ENCODE measurements around the gene LRRC28.
"Not testable (repeated sequence)": the region's sequence is repeated elsewhere in the genome, so short reads cannot be mapped to it uniquely, and the experiment has no call there.

The LRRC28 gene

GRCh38 chr15:99250857-99251841, at the start of gene LRRC28:
TSS of gene LRRC28 (plus strand) at chr15:99251481. CDS start at chr15:99255958, 4,477 bp downstream.
- peak; percentile 97 for DNase-seq

GRCh38 chr15:99202176-99202552, 49.1 kb upstream of the LRRC28 start:
- DNase-seq, result no peak

- DNase-seq, result no peak
These were observed 43.6 kb upstream of the LRRC28 start for GRCh38 chr15:99207672-99208071.

- DNase-seq, result no peak
These were observed 42.0 kb upstream of the LRRC28 start for GRCh38 chr15:99209326-99209725.

- no peak for DNase-seq
These were observed 40.9 kb upstream of the LRRC28 start for GRCh38 chr15:99210334-99210733.

- DNase-seq, result no peak
These were observed 39.4 kb upstream of the LRRC28 start for GRCh38 chr15:99211926-99212325.

DNA sequence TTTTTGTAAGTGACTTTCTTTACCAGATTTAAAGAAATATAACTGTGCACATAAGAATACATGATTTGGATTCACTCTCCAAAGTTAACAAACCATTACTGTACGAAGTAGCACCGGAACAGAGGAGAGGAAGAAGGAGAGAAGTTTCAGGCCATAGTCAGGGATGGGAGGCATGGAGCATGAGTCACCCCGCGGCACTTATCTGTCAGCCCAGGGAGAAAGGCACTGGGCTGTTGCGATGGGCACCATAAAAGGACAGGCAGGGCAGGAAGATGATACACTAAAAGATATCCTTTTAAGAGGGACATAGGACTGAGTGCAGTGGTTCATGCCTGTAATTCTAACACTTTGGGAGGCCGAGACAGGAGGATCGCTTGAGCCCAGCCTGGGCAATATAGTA, 38.9 kb upstream of the LRRC28 start:
- no peak for DNase-seq

GRCh38 chr15:99213187-99213811, 38.0 kb upstream of the LRRC28 start:
- DNase-seq, result peak; percentile 77

DNA sequence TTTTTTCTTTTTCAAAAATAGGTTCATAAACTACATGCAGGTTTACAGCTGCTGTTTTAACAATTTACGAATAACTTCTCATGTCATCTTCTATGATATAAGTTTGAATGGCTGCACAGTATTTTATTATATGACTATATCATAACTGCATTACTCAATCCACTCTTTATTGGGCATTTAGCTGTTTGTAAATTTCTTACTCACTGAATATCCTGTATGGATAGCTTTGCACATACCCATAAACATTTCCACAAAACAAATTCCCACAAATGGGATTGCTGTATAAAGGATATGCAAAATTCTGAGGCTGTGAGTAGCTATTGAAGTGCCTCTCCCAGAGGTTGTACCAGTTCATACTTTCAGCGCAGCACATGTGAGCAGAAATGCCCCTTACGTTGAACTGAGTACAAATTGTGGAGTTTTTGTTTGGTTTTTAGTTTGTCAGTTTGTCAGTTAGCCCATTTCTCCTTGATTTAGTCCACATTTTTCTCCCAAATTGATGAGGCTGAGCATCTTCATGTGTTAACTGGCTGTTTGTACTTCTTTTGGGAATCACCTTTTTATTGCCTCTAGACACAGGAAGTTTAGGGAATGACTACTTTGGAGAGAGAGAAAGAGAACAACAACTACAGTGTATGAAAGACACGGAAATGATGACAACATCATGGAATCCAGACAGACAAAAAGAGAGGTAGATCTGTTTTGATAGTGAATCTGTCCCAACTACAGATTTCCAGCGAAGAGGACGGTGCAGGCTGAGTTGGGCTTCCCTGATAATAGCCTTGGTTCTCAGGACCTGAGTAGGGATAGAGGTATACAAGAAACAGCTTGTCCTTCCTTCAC, 26.7 kb upstream of the LRRC28 start:
- no peak for DNase-seq

DNA sequence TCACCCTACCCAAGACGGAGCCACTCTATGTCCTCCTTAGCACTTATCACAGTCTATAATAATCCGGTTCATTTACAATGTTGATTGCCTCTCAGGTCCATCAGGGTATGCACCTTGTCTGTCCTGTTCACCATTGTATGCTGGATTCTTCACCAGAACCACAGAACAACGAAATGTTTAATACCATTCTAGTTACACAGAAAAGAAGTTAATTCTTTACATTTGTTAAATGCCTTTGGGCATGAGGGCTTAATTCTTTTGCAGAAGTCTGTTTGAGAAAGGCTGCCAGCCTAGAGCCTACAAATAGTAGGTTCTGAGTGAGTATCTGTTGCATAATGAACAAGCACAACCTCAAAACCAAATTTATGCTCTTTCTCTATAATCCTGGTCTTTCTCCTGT, 24.5 kb upstream of the LRRC28 start:
- no peak for DNase-seq

GRCh38 chr15:99228120-99228770, 23.0 kb upstream of the LRRC28 start:
- DNase-seq, result no peak

- no peak for DNase-seq
These were observed 20.4 kb upstream of the LRRC28 start for GRCh38 chr15:99230867-99231266.

DNA sequence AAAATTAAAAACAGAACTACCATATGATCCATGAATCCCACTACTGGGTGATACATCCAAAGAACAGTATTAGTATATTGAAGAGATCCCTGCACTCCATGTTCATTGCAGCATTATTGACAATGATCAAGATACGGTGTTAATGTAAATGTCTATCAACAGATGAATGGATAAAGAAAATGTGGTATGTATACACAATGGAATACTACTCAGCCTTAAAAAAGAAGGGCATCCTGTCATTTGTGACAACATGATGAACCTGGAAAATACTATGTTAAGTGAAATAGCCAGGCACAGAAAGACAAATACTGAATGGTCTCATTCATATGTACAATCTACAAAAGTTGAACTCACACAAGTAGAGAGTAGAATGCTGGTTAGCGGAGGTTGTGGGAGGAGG, 18.5 kb upstream of the LRRC28 start:
- DNase-seq, result no peak

- DNase-seq, result not testable (repeated sequence)
These were observed 17.1 kb upstream of the LRRC28 start for GRCh38 chr15:99234160-99234559.

DNA sequence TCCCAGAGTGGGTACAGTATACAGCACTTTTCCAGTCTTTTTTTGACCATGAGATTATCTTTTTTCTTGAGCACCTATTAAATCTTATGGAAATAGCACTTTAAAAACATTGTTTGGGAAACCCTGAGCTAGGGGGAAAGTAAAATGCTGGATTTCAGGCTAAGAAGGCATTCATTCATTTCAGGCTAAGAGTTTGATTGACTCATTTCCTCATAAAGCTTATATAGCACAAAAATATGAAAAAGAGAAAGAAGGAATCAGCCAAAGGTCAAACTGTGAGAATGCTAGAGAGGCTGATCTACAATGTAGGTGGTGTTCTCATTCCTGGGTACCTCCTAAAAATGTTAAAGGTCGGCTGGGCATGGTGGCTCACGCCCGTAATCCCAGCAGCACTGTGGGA, 12.4 kb upstream of the LRRC28 start:
- DNase-seq, result no peak

- DNase-seq, result no peak
These were observed 11.6 kb upstream of the LRRC28 start for GRCh38 chr15:99239545-99240198.

GRCh38 chr15:99241752-99242151, 9.5 kb upstream of the LRRC28 start:
- DNase-seq, result no peak

- DNase-seq, result no peak
These were observed 7.0 kb upstream of the LRRC28 start for GRCh38 chr15:99244306-99244705.

- no peak for DNase-seq
These were observed 4.2 kb upstream of the LRRC28 start for GRCh38 chr15:99247062-99247461.

GRCh38 chr15:99248000-99248715, 3.1 kb upstream of the LRRC28 start:
- DNase-seq, result no peak

- no peak for DNase-seq
These were observed 1.9 kb upstream of the LRRC28 start, which contains the start of gene TTC23 for GRCh38 chr15:99249270-99249841. TSS of gene TTC23 (minus strand) at chr15:99249581. CDS start at chr15:99228712, 20,869 bp downstream.
